ENCODE results near the gene FARS2.

DNA sequence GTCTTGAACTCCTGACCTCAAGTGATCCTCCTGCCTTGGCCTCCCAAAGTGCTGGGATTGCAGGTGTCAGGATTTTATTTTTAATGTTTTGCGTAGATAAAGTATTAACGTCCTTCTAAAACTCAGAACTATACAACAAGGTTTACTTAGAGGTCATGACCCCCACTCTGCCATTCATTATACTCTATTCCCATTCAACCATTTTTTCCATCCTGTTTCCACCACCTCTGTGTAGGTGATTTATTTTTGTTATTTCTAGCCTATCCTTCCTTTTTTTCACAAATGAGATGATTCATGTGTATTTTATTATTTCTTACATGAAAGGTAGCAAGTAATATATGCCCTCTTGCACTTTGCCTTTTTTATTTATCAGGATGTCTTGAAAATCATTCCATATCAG is 138.1 kb downstream of the FARS2 start:
- TF ChIP-seq, protein P1, sequence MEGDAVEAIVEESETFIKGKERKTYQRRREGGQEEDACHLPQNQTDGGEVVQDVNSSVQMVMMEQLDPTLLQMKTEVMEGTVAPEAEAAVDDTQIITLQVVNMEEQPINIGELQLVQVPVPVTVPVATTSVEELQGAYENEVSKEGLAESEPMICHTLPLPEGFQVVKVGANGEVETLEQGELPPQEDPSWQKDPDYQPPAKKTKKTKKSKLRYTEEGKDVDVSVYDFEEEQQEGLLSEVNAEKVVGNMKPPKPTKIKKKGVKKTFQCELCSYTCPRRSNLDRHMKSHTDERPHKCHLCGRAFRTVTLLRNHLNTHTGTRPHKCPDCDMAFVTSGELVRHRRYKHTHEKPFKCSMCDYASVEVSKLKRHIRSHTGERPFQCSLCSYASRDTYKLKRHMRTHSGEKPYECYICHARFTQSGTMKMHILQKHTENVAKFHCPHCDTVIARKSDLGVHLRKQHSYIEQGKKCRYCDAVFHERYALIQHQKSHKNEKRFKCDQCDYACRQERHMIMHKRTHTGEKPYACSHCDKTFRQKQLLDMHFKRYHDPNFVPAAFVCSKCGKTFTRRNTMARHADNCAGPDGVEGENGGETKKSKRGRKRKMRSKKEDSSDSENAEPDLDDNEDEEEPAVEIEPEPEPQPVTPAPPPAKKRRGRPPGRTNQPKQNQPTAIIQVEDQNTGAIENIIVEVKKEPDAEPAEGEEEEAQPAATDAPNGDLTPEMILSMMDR (conservative IDR thresholded peaks at IDR 0.05), result no peak
- no peak for TF ChIP-seq ZFX (IDR thresholded peaks at IDR 0.05)
